ENCODE measurements around the gene NSMCE4A. TPM values are rescaled to one million over a fixed set of nuclear protein-coding genes. Genes with fewer than 3 reads are reported as not detected.

Gene NSMCE4A
- total RNA-seq, 3 donors from 2014 or later = 50.2 to 69.8 (median 62.2) TPM

DNA sequence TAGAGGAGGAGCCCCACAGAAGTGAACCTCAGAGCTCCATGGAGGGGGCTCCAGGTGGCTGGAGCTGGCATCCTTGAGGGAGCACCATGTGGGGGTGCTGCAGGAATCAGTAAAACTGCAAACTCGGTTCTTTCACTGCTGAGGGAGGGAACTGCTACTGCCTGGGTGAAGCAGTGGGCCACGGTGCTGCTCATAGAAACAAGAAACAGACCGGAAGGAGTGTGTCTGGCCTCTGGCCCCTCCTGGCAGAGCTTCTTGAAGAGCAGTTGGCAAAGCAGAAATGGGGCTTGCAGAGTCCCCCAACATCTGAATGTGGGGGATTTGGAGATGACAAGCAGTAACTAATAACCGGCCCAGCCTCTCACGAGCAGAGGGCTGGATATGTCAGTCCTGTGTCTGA lies 37.7 kb upstream of the NSMCE4A start:
- TF ChIP-seq, protein P1, sequence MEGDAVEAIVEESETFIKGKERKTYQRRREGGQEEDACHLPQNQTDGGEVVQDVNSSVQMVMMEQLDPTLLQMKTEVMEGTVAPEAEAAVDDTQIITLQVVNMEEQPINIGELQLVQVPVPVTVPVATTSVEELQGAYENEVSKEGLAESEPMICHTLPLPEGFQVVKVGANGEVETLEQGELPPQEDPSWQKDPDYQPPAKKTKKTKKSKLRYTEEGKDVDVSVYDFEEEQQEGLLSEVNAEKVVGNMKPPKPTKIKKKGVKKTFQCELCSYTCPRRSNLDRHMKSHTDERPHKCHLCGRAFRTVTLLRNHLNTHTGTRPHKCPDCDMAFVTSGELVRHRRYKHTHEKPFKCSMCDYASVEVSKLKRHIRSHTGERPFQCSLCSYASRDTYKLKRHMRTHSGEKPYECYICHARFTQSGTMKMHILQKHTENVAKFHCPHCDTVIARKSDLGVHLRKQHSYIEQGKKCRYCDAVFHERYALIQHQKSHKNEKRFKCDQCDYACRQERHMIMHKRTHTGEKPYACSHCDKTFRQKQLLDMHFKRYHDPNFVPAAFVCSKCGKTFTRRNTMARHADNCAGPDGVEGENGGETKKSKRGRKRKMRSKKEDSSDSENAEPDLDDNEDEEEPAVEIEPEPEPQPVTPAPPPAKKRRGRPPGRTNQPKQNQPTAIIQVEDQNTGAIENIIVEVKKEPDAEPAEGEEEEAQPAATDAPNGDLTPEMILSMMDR (IDR thresholded peaks at IDR 0.05) = no peak
- DNase-seq = no peak
- Histone ChIP-seq H3K9me3 (no peaks in the 10 kb centered on the region), H3K4me3 (no peak overlapping the region), H3K36me3 (ENCODE audit: low read depth) (no peaks in the 10 kb centered on the region), H3K4me1 (ENCODE audit: low read depth) (peaks cover 5% of the 10 kb centered on the region)
- intact Hi-C loops (cut with DNase I, micrococcal nuclease) = no loop called here
- no peak for ATAC-seq

- TF ChIP-seq, protein P1 (IDR thresholded peaks at IDR 0.05) = no peak
- no peak for ATAC-seq
- Histone ChIP-seq H3K36me3 (ENCODE audit: low read depth) (no peaks in the 10 kb centered on the region), H3K4me1 (ENCODE audit: low read depth) (peaks cover 10% of the 10 kb centered on the region), H3K9me3 (no peaks in the 10 kb centered on the region), H3K4me3 (no peak overlapping the region)
- no peak for DNase-seq
- intact Hi-C loops (cut with DNase I, micrococcal nuclease) = no loop called here
Measured at GRCh38 chr10:122010405-122011050, 35.5 kb upstream of the NSMCE4A start.

GRCh38 chr10:122007415-122007814 lies 32.4 kb upstream of the NSMCE4A start:
- intact Hi-C loops (cut with DNase I, micrococcal nuclease) = no loop called here
- no peaks in the 10 kb centered on the region for H3K9me3 ChIP-seq
- peak; percentile 69 for ATAC-seq
- TF ChIP-seq, protein P1 (IDR thresholded peaks at IDR 0.05) = no peak
- no peaks in the 10 kb centered on the region for H3K36me3 ChIP-seq (ENCODE audit: low read depth)
- H3K4me3 ChIP-seq = no peak overlapping the region
- peaks cover 7% of the 10 kb centered on the region for H3K4me1 ChIP-seq (ENCODE audit: low read depth)
- DNase-seq = no peak

- Histone ChIP-seq H3K36me3 (ENCODE audit: low read depth) (no peaks in the 10 kb centered on the region), H3K4me3 (no peak overlapping the region), H3K4me1 (ENCODE audit: low read depth) (no peaks in the 10 kb centered on the region), H3K9me3 (peaks cover 11% of the 10 kb centered on the region)
- TF ChIP-seq, protein P1 (IDR thresholded peaks at IDR 0.05) = no peak
- intact Hi-C loops (cut with DNase I, micrococcal nuclease) = no loop called here
- ATAC-seq = no peak
- no peak for DNase-seq
Measured at GRCh38 chr10:122001698-122002097, 26.7 kb upstream of the NSMCE4A start.

GRCh38 chr10:121999301-121999700 lies 24.3 kb upstream of the NSMCE4A start:
- no peak overlapping the region for H3K4me3 ChIP-seq
- intact Hi-C loops (cut with DNase I, micrococcal nuclease) = no loop called here
- DNase-seq = no peak
- peaks cover 13% of the 10 kb centered on the region for H3K4me1 ChIP-seq (ENCODE audit: low read depth)
- peaks cover 11% of the 10 kb centered on the region for H3K9me3 ChIP-seq
- ATAC-seq = no peak
- H3K36me3 ChIP-seq (ENCODE audit: low read depth) = no peaks in the 10 kb centered on the region
- TF ChIP-seq, protein P1 (IDR thresholded peaks at IDR 0.05) = no peak

DNA sequence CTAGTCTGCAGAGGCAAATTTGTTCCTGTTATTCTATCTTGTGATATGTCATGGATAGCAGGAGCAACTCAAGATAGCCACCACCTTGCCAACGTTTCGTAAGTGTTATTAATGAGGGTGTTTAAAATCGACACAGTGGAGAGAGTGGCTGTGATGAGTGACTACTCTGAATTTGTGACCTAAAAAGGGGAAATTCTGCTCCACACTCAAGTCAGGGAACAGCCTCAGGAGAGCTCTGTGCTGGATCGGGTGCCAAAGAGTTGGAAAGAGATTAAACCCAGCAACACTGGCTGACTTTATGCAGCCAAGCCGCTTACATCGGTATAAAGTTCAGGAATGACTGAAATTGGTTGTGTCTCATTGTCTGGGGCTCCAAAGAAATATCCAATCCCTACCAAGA lies 23.4 kb upstream of the NSMCE4A start:
- intact Hi-C loops (cut with DNase I, micrococcal nuclease) = no loop called here
- ATAC-seq (no peak), DNase-seq (no peak)
- Histone ChIP-seq H3K9me3 (peaks cover 11% of the 10 kb centered on the region), H3K36me3 (ENCODE audit: low read depth) (no peaks in the 10 kb centered on the region), H3K4me1 (ENCODE audit: low read depth) (peaks cover 19% of the 10 kb centered on the region), H3K4me3 (no peak overlapping the region)
- TF ChIP-seq, protein P1 (IDR thresholded peaks at IDR 0.05) = no peak
